NCI-H2227 treated with DMSO at 0.1 percent for 48 hours (cell line): ENCODE data around the gene FRZB.

Source experiments
- DNase-seq: peaks from one replicate; lab custom pipeline; 2025; lab: John Stamatoyannopoulos, UW

FRZB gene

GRCh38 chr2:182784777-182785176 is 81.7 kb downstream of the FRZB start:
- peak; percentile 77 for DNase-seq

- DNase-seq, result no peak
Measured at GRCh38 chr2:182784058-182784706, 82.3 kb downstream of the FRZB start.
